ENCODE measurements around the gene TANC1.

The TANC1 gene

GRCh38 chr2:159175927-159176326 is 207.5 kb downstream of the TANC1 start:
- Mint-ChIP-seq H3K4me3 (no peak overlapping the region), H3K27ac (no peak overlapping the region), H3K9me3 (no peaks in the 10 kb centered on the region)

GRCh38 chr2:159176555-159176954 is 208.1 kb downstream of the TANC1 start:
- Mint-ChIP-seq H3K4me3 (no peak overlapping the region), H3K36me3 (ENCODE audit: low read depth) (no peaks in the 10 kb centered on the region), H3K9me3 (no peaks in the 10 kb centered on the region), H3K4me1 (ENCODE audit: low read depth) (no peaks in the 10 kb centered on the region), H3K27me3 (no peaks in the 10 kb centered on the region), H3K27ac (no peak overlapping the region)

More at GRCh38 chr2:159175927-159176326, 207.5 kb downstream of the TANC1 start:
- Mint-ChIP-seq H3K36me3 (ENCODE audit: low read depth) (no peaks in the 10 kb centered on the region), H3K4me1 (ENCODE audit: low read depth) (no peaks in the 10 kb centered on the region), H3K27me3 (no peaks in the 10 kb centered on the region)

- no peak overlapping the region for H3K4me3 Mint-ChIP-seq
- no peaks in the 10 kb centered on the region for H3K9me3 Mint-ChIP-seq
- no peaks in the 10 kb centered on the region for H3K27me3 Mint-ChIP-seq
- H3K36me3 Mint-ChIP-seq (ENCODE audit: low read depth), result no peaks in the 10 kb centered on the region
- no peaks in the 10 kb centered on the region for H3K4me1 Mint-ChIP-seq (ENCODE audit: low read depth)
- no peak overlapping the region for H3K27ac Mint-ChIP-seq
Measured at GRCh38 chr2:159177357-159177756, 208.9 kb downstream of the TANC1 start.

- Mint-ChIP-seq H3K4me1 (ENCODE audit: low read depth) (no peaks in the 10 kb centered on the region), H3K27ac (no peak overlapping the region), H3K36me3 (ENCODE audit: low read depth) (no peaks in the 10 kb centered on the region), H3K9me3 (no peaks in the 10 kb centered on the region), H3K27me3 (no peaks in the 10 kb centered on the region), H3K4me3 (no peak overlapping the region)
Measured at GRCh38 chr2:159177957-159178356, 209.5 kb downstream of the TANC1 start.

- Mint-ChIP-seq H3K4me3 (no peak overlapping the region), H3K9me3 (no peaks in the 10 kb centered on the region), H3K4me1 (ENCODE audit: low read depth) (no peaks in the 10 kb centered on the region), H3K27ac (no peak overlapping the region), H3K36me3 (ENCODE audit: low read depth) (no peaks in the 10 kb centered on the region), H3K27me3 (no peaks in the 10 kb centered on the region)
Measured at GRCh38 chr2:159179096-159179495, 210.7 kb downstream of the TANC1 start.

- no peaks in the 10 kb centered on the region for H3K4me1 Mint-ChIP-seq (ENCODE audit: low read depth)
- no peak overlapping the region for H3K27ac Mint-ChIP-seq
- no peaks in the 10 kb centered on the region for H3K36me3 Mint-ChIP-seq (ENCODE audit: low read depth)
- H3K9me3 Mint-ChIP-seq, result no peaks in the 10 kb centered on the region
- no peaks in the 10 kb centered on the region for H3K27me3 Mint-ChIP-seq
- H3K4me3 Mint-ChIP-seq, result no peak overlapping the region
Measured at GRCh38 chr2:159179696-159180095, 211.3 kb downstream of the TANC1 start.

- H3K27ac Mint-ChIP-seq, result no peak overlapping the region
- no peak overlapping the region for H3K4me3 Mint-ChIP-seq
- H3K4me1 Mint-ChIP-seq (ENCODE audit: low read depth), result peaks cover 5% of the 10 kb centered on the region
- no peaks in the 10 kb centered on the region for H3K27me3 Mint-ChIP-seq
- H3K9me3 Mint-ChIP-seq, result no peaks in the 10 kb centered on the region
- H3K36me3 Mint-ChIP-seq (ENCODE audit: low read depth), result no peaks in the 10 kb centered on the region
Measured at GRCh38 chr2:159183346-159183745, 214.9 kb downstream of the TANC1 start.

- no peaks in the 10 kb centered on the region for H3K27me3 Mint-ChIP-seq
- H3K27ac Mint-ChIP-seq, result no peak overlapping the region
- no peak overlapping the region for H3K4me3 Mint-ChIP-seq
- H3K9me3 Mint-ChIP-seq, result no peaks in the 10 kb centered on the region
- peaks cover 5% of the 10 kb centered on the region for H3K4me1 Mint-ChIP-seq (ENCODE audit: low read depth)
- no peaks in the 10 kb centered on the region for H3K36me3 Mint-ChIP-seq (ENCODE audit: low read depth)
Measured at GRCh38 chr2:159185401-159186130, 217.1 kb downstream of the TANC1 start.

- H3K27ac Mint-ChIP-seq, result no peak overlapping the region
- H3K36me3 Mint-ChIP-seq (ENCODE audit: low read depth), result no peaks in the 10 kb centered on the region
- no peak overlapping the region for H3K4me3 Mint-ChIP-seq
- no peaks in the 10 kb centered on the region for H3K9me3 Mint-ChIP-seq
- H3K4me1 Mint-ChIP-seq (ENCODE audit: low read depth), result peaks cover 5% of the 10 kb centered on the region
- H3K27me3 Mint-ChIP-seq, result no peaks in the 10 kb centered on the region
Measured at GRCh38 chr2:159186462-159186861, 218.0 kb downstream of the TANC1 start.

GRCh38 chr2:159187106-159187505 is 218.7 kb downstream of the TANC1 start:
- no peak overlapping the region for H3K27ac Mint-ChIP-seq
- H3K9me3 Mint-ChIP-seq, result no peaks in the 10 kb centered on the region
- no peaks in the 10 kb centered on the region for H3K27me3 Mint-ChIP-seq
- no peak overlapping the region for H3K4me3 Mint-ChIP-seq
- H3K36me3 Mint-ChIP-seq (ENCODE audit: low read depth), result no peaks in the 10 kb centered on the region
- peaks cover 5% of the 10 kb centered on the region for H3K4me1 Mint-ChIP-seq (ENCODE audit: low read depth)

GRCh38 chr2:159188449-159188848 is 220.0 kb downstream of the TANC1 start:
- Mint-ChIP-seq H3K4me1 (ENCODE audit: low read depth) (peaks cover 5% of the 10 kb centered on the region), H3K36me3 (ENCODE audit: low read depth) (no peaks in the 10 kb centered on the region), H3K27ac (no peak overlapping the region), H3K4me3 (no peak overlapping the region), H3K9me3 (no peaks in the 10 kb centered on the region), H3K27me3 (no peaks in the 10 kb centered on the region)

- no peaks in the 10 kb centered on the region for H3K4me1 Mint-ChIP-seq (ENCODE audit: low read depth)
- no peak overlapping the region for H3K27ac Mint-ChIP-seq
- H3K9me3 Mint-ChIP-seq, result no peaks in the 10 kb centered on the region
- H3K36me3 Mint-ChIP-seq (ENCODE audit: low read depth), result no peaks in the 10 kb centered on the region
- H3K4me3 Mint-ChIP-seq, result no peak overlapping the region
- H3K27me3 Mint-ChIP-seq, result no peaks in the 10 kb centered on the region
Measured at GRCh38 chr2:159192371-159192918, 224.0 kb downstream of the TANC1 start.

- no peaks in the 10 kb centered on the region for H3K9me3 Mint-ChIP-seq
- H3K27me3 Mint-ChIP-seq, result no peaks in the 10 kb centered on the region
- H3K27ac Mint-ChIP-seq, result no peak overlapping the region
Measured at GRCh38 chr2:159193791-159194190, 225.4 kb downstream of the TANC1 start.

GRCh38 chr2:159194241-159194640 is 225.8 kb downstream of the TANC1 start:
- no peaks in the 10 kb centered on the region for H3K9me3 Mint-ChIP-seq

More at GRCh38 chr2:159193791-159194190, 225.4 kb downstream of the TANC1 start:
- H3K36me3 Mint-ChIP-seq (ENCODE audit: low read depth), result no peaks in the 10 kb centered on the region
- no peak overlapping the region for H3K4me3 Mint-ChIP-seq
- H3K4me1 Mint-ChIP-seq (ENCODE audit: low read depth), result no peaks in the 10 kb centered on the region

GRCh38 chr2:159195697-159196096 is 227.3 kb downstream of the TANC1 start:
- peaks cover 10% of the 10 kb centered on the region for H3K4me1 Mint-ChIP-seq (ENCODE audit: low read depth)

More at GRCh38 chr2:159194241-159194640, 225.8 kb downstream of the TANC1 start:
- Mint-ChIP-seq H3K4me1 (ENCODE audit: low read depth) (peaks cover under 1% of the 10 kb centered on the region), H3K27ac (no peak overlapping the region), H3K4me3 (no peak overlapping the region), H3K27me3 (no peaks in the 10 kb centered on the region), H3K36me3 (ENCODE audit: low read depth) (no peaks in the 10 kb centered on the region)

More at GRCh38 chr2:159195697-159196096, 227.3 kb downstream of the TANC1 start:
- Mint-ChIP-seq H3K36me3 (ENCODE audit: low read depth) (no peaks in the 10 kb centered on the region), H3K27me3 (no peaks in the 10 kb centered on the region), H3K27ac (no peak overlapping the region), H3K4me3 (no peak overlapping the region), H3K9me3 (no peaks in the 10 kb centered on the region)
